ENCODE data around the gene IER5.

The IER5 gene

GRCh38 chr1:181104042-181104789 lies 15.7 kb downstream of the IER5 start:
- ATAC-seq = peak; percentile 16
- TF ChIP-seq TSHZ2 (CRISPR knock-in tag; IDR thresholded peaks at IDR 0.05) = 0 out of 2 replicates have a peak, but pooled peaks have one; percentile 17
- TF ChIP-seq BACH2 (CRISPR knock-in tag; IDR thresholded peaks at IDR 0.05; ENCODE audit: borderline replicate concordance) = no peak
- 0 out of 2 replicates have a peak, but pooled peaks have one; percentile 22 for TF ChIP-seq ZNF70 (CRISPR knock-in tag; IDR thresholded peaks at IDR 0.05)
- no peak for TF ChIP-seq OSR1 (CRISPR knock-in tag; IDR thresholded peaks at IDR 0.05)
- no peak for TF ChIP-seq CSRNP3 (CRISPR knock-in tag; IDR thresholded peaks at IDR 0.05)
- TF ChIP-seq CREB5 (CRISPR knock-in tag; IDR thresholded peaks at IDR 0.05; ENCODE audit: low read depth) = no peak

GRCh38 chr1:181104790-181105133 lies 16.3 kb downstream of the IER5 start:
- no peak for ATAC-seq
- TF ChIP-seq OSR1 (CRISPR knock-in tag; IDR thresholded peaks at IDR 0.05) = no peak
- TF ChIP-seq ISL1 (CRISPR knock-in tag; IDR thresholded peaks at IDR 0.05) = no peak
- no peak for TF ChIP-seq TSHZ2 (CRISPR knock-in tag; IDR thresholded peaks at IDR 0.05)
- TF ChIP-seq PATZ1 (CRISPR knock-in tag; IDR thresholded peaks at IDR 0.05; ENCODE audit: borderline replicate concordance) = no peak
- TF ChIP-seq ZNF70 (CRISPR knock-in tag; IDR thresholded peaks at IDR 0.05) = no peak
- TF ChIP-seq BACH2 (CRISPR knock-in tag; IDR thresholded peaks at IDR 0.05; ENCODE audit: borderline replicate concordance) = no peak
- TF ChIP-seq POU6F1 (CRISPR knock-in tag; IDR thresholded peaks at IDR 0.05; ENCODE audit: borderline replicate concordance, low read depth) = no peak
- TF ChIP-seq ESRRG (CRISPR knock-in tag; IDR thresholded peaks at IDR 0.05) = no peak
- TF ChIP-seq CSRNP3 (CRISPR knock-in tag; IDR thresholded peaks at IDR 0.05) = no peak
- TF ChIP-seq SNAI2 (CRISPR knock-in tag; IDR thresholded peaks at IDR 0.05) = no peak
- TF ChIP-seq ZFP3 (CRISPR knock-in tag; IDR thresholded peaks at IDR 0.05) = no peak
- no peak for TF ChIP-seq TCF4 (CRISPR knock-in tag; IDR thresholded peaks at IDR 0.05; ENCODE audit: borderline replicate concordance)
- TF ChIP-seq CSDC2 (CRISPR knock-in tag; IDR thresholded peaks at IDR 0.05) = no peak
- no peak for TF ChIP-seq ZFP30 (CRISPR knock-in tag; IDR thresholded peaks at IDR 0.05)
- TF ChIP-seq ZC3H10 (CRISPR knock-in tag; IDR thresholded peaks at IDR 0.05) = no peak
- TF ChIP-seq ZNF8 (CRISPR knock-in tag; IDR thresholded peaks at IDR 0.05) = no peak
- TF ChIP-seq ARNTL (CRISPR knock-in tag; IDR thresholded peaks at IDR 0.05; ENCODE audit: borderline replicate concordance, low read depth) = no peak
- TF ChIP-seq PPARA (CRISPR knock-in tag; IDR thresholded peaks at IDR 0.05; ENCODE audit: borderline replicate concordance) = no peak
- no peak for TF ChIP-seq TOX (CRISPR knock-in tag; IDR thresholded peaks at IDR 0.05; ENCODE audit: borderline replicate concordance)

Measured in SK-N-SH treated with all-trans-retinoic acid at 6 μM for 48 hours (cell line).